ENCODE measurements around the gene ITM2C. TPM values are rescaled to one million over a fixed set of nuclear protein-coding genes. Genes with fewer than 3 reads are reported as not detected.

Gene ITM2C
- total and polyA plus RNA-seq, 9 of the 15 experiments (the other 6 are each of a cell fraction or from before 2014, with no cell fraction given) = 0.49 to 58.8 (median 21.5) TPM

GRCh38 chr2:230908595-230909191 is 44.0 kb downstream of the ITM2C start (continued):
- TF ChIP-seq DIDO1 (tag; IDR thresholded peaks at IDR 0.05; ENCODE audit: low read depth) (no peak), DNMT1 (IDR thresholded peaks at IDR 0.05) (no peak), MAZ (CRISPR knock-in tag; conservative IDR thresholded peaks at IDR 0.05 in 1 of 2, IDR thresholded peaks at IDR 0.05 in 1 of 2) (0 out of 4 replicates have a peak, but pooled peaks of 1 of the 2 experiments have one; percentile 13), ZEB2 (IDR thresholded peaks at IDR 0.05) (peak; percentile 67; the same call in 1 of the 2 replicates), SOX6 (IDR thresholded peaks at IDR 0.05) (peak; percentile 90), PTTG1 (tag; IDR thresholded peaks at IDR 0.05; ENCODE audit: low read depth) (no peak), NCOA1 (IDR thresholded peaks at IDR 0.05; ENCODE audit: low read depth) (peak; percentile 47; the same call in 1 of the 2 replicates), LEF1 (IDR thresholded peaks at IDR 0.05) (peak; percentile 53; the same call in 1 of the 2 replicates), TCF7L2 (IDR thresholded peaks at IDR 0.05; ENCODE audit: low read depth, low read length) (no peak), ELF4 (CRISPR knock-in tag; IDR thresholded peaks at IDR 0.05) (no peak), ATF7 (IDR thresholded peaks at IDR 0.05) (peak; percentile 37; the same call in 1 of the 2 replicates), ARNT (IDR thresholded peaks at IDR 0.05) (peak in 1 of 2 experiments; percentile 28; a peak in 1 of 4 replicates), HMGN3 (IDR thresholded peaks at IDR 0.05; ENCODE audit: borderline replicate concordance, extremely low read depth, insufficient read length, low read depth, low read length) (no peak), MECOM (CRISPR knock-in tag; IDR thresholded peaks at IDR 0.05) (no peak), ZNF766 (CRISPR knock-in tag; conservative IDR thresholded peaks at IDR 0.05) (no peak), GMEB1 (CRISPR knock-in tag; IDR thresholded peaks at IDR 0.05) (no peak), EP300 (IDR thresholded peaks at IDR 0.05; ENCODE audit: low read length) (peak; percentile 84), MAFF (IDR thresholded peaks at IDR 0.05; ENCODE audit: low read length) (peak; percentile 68; the same call in 1 of the 2 replicates), CTCFL (IDR thresholded peaks at IDR 0.05; ENCODE audit: borderline replicate concordance, insufficient read depth, low read depth, low read length, poor library complexity, severe bottlenecking) (no peak), PRDM10 (IDR thresholded peaks at IDR 0.05; ENCODE audit: partially characterized antibody) (peak; percentile 81)
